ENCODE measurements around the gene BAG3.
"Not testable (repeated sequence)": the region's sequence is repeated elsewhere in the genome, so short reads cannot be mapped to it uniquely, and the experiment has no call there.

BAG3 gene

GRCh38 chr10:119650692-119651513 lies at the start of gene BAG3:
Gene BAG3 (plus strand): TSS chr10:119651380. CDS start chr10:119651676, 296 bp downstream.
- peak; percentile 95 for DNase-seq

GRCh38 chr10:119602241-119603095 lies 48.7 kb upstream of the BAG3 start:
- DNase-seq, result no peak

DNA sequence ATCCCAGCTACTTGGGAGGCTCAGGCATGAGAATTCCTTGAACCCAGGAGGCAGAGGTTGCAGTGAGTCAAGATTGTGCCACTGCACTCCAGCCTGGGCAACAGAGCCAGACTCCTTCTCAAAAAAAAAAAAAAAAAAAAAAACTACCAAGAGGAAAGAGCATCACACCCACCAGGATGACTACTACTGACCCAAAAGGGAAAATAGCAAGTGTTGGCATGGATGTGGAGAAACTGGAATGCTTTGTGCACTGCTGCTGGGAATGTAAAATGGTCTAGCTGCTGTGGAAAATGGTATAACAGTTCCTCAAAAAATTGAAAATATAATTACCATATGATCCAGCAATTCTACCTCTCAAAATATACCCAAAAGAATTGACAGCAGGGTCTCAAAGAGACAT lies 46.7 kb upstream of the BAG3 start:
- DNase-seq, result no peak

DNA sequence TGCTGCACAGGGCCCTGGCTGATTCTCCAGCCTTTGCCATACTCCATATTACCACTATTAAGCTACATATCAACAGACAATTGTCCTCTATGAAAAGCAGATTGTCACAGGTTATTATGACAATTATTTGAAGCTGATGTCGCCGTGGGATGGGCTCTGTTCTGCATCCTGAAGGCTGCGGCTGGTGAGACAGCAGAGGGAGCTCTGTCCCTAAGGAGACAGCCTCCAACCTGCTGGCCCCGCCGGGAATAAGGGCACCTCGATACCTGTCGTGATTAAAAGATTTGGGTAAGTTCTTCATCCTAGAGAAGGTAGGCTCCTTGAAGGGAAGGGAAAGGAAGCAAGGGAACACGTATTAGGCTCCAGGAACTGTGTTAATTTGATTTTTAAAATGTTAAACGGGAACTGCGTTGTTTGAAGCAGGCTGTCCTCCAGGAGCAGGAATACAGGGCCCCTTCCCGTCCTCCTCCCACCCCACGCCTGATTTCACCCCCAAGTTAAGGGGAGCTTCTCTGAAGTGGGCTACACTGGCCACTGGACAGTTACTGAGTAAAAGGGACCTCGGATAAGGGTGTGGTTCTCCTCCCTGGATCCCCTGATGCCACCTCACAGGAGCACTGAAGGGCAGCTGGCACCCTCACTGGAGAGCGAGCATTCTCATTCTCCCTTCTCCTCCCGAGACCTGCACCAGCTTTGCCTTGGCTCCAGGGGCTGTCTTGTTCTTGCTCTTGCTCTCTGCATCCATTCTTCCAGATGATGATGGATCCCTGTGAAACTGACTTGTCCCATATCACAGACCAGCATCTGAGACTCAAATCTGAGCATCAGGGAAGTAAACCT lies 42.6 kb upstream of the BAG3 start:
- DNase-seq, result no peak

DNA sequence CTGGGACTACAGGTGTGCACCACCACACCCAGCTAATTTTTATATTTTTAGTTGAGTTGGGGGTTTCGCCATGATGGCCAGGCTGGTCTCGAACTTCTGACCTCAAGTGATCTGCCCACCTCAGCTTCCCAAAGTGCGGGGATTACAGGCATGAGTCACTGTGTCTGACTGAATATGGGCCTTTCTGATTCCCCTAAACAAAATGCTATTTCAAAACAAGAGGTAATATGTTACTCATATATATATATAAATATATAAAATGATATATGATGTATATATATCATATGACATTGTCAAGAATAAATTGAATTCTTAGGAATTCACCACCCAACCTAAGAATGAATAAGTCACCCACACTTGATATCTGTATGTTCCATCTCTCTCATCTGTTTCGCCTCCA lies 41.7 kb upstream of the BAG3 start:
- no peak for DNase-seq

DNA sequence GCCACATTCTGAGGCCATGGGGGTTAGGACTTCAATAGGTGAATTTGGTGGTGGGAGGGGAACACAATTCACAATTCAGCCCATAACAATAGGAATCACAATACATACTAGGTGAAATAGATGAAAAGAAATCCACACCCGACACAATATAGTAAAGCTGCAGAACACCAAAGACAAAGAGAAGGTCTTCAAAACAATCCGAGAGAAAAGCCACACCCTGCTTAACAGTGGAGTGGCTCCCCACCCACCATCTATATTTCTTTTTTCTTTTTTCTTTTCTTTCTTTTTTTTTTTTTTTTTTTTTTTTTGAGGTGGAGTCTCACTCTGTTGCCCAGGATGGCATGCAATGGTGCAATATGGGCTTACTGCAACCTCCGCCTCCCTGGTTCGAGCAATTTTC lies 39.7 kb upstream of the BAG3 start:
- no peak for DNase-seq

DNA sequence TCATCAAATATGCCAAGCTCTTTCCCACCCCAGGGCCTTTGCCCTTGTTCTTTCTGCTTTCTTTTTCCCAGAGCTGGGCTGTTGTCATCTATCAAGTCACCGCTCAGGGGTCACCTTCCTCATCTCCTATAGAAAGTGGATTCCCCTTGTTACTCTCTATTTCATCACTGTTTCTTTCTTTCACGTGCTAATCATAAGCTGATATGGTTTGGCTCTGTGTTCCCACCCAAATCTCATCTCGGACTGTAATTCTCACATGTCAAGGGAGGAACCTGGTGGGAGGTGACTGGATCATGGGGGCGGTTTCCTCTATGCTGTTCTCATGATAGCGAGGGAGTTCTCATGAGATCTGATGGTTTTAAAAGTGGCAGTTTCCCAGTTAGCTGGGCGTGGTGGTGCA lies 37.4 kb upstream of the BAG3 start:
- no peak for DNase-seq

DNA sequence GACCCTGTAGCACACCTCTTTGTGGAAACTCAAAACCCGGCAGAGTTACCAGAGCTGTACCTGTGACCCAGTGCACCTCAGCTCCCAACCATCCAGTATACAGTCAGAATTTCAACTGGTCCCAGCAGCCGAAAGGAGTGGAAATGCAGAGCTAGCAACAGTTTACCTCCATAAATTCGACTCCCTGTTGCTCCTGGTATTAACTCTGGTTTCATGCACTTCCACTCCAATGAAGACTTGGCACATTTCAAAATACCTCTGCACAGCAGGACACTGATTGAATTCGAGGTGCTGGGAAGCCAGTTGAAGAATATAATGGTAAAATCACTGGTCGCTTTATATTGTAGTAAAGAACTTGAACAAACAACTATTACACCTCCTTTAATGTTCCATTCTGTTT lies 36.5 kb upstream of the BAG3 start:
- DNase-seq, result no peak

- no peak for DNase-seq
Measured at GRCh38 chr10:119616882-119617570, 34.2 kb upstream of the BAG3 start.

DNA sequence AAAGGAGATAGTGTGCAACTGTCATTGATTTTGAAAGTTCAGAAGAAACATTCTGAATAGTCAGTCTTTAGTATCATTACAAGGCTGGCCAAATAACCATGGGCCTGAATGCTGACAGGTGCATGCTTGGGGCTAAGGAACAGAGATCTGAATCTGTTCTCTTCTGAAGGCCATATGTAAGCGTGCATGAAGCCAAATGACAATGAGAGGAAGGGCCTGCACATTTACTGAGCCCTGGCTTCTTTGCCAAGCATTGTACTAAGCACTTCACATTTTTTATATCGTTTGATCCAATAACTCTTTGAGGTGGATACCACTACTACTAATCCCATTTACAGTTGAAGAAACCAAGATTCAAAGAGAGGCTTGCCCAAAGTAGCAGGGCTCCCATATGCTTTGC lies 32.0 kb upstream of the BAG3 start:
- DNase-seq, result no peak

DNA sequence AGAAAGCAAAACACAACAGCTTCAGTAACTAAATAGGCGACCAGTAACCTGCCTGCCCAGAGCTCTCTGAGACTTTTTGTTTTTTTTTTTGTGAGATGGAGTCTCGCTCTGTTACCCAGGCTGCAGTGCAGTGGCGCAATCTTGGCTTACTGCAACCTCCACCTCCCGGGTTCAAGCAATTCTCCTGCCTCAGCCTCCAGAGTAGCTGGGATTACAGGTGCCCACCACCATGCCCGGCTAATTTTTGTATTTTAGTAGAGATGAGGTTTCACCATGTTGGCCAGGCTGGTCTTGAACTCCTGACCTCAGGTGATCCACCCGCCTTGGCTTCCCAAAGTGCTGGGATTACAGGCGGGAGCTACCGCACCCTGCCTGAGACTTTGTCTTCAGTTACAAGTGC lies 31.4 kb upstream of the BAG3 start:
- DNase-seq, result not testable (repeated sequence)

GRCh38 chr10:119620241-119621077 lies 30.7 kb upstream of the BAG3 start:
- no peak for DNase-seq

DNA sequence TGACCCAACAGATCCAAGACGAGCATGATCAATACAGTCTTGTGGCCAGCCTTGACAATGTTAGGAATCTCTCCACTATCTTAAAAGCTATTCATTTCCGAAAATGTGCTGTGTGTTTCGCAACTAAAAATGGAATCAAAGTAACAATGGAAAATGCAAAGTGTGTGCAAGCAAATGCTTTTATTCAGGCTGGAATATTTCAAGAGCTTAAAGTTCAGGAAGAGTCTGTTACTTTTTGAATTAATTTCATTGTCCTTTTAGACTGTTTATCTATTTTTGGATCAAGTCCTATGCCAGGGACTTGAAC lies 30.1 kb upstream of the BAG3 start:
- no peak for DNase-seq

- DNase-seq, result no peak
Measured at GRCh38 chr10:119625570-119626280, 25.5 kb upstream of the BAG3 start.

DNA sequence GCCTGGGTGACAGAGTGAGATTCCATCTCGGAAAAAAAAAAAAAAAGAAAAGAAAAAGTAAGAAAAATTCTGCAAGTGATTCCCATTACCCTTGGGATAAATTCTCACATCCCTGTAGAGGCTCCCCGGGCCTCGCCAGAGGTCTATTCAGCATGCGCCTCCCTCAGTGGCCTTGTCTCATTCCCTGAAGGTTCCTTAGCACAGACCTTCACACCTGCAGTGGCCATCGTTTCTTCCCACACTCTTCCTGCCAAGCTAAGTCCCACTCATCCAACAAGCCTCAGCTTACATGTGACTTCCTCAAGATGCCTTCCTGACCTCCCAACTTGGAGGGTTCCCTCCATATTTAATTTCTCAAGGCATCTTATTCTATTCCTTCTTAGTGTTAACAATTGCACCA lies 20.9 kb upstream of the BAG3 start:
- DNase-seq, result no peak

- no peak for DNase-seq
Measured at GRCh38 chr10:119633538-119634218, 17.5 kb upstream of the BAG3 start.

- DNase-seq, result peak; percentile 29
Measured at GRCh38 chr10:119634219-119634544, 17.0 kb upstream of the BAG3 start.

DNA sequence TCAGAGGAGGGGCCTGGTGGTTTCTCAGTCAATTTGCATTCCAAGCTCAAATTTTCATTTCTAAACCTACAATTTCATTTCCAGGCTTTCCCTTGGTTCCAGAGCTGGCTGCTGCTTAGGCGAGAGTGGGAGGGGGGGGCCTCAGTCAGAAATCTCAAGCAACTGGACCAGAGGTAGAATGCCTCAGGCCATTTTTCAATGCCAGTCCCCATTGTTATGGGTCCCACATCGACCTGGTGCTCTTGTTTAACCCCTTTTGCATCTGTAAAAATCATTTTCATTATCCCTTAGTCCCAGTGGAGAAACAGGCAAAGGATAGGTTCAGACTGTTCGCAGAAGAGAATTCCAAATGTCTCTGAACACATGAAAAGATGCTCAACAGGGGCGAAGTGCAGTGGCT lies 13.5 kb upstream of the BAG3 start:
- DNase-seq, result no peak

GRCh38 chr10:119638982-119639381 lies 12.2 kb upstream of the BAG3 start:
- DNase-seq, result no peak

- no peak for DNase-seq
Measured at GRCh38 chr10:119640384-119640783, 10.8 kb upstream of the BAG3 start.
